BLaER1 treated with 17β-estradiol and CSF1 and Interleukin-3, amounts not matched to agents 10 nM and 100 nM (cell line): ENCODE results near the gene DEFB132.
"Not testable (repeated sequence)": the region's sequence is repeated elsewhere in the genome, so short reads cannot be mapped to it uniquely, and the experiment has no call there.

ENCODE experiments used
- H3K27ac ChIP-seq, 11 experiments: shearing (Covaris generic); formaldehyde crosslinking; 2 replicates each; pipeline ENCODE4 v1.8.1; 2022
- H3K27me3 ChIP-seq, 11 experiments: shearing (Covaris generic); formaldehyde crosslinking; 2 replicates each; pipeline ENCODE4 v1.8.1; 2022
- H3K36me3 ChIP-seq, 11 experiments: shearing (Covaris generic); formaldehyde crosslinking; 2 replicates each; pipeline ENCODE4 v1.8.1; 2022
- H3K4me1 ChIP-seq, 10 experiments: shearing (Covaris generic); formaldehyde crosslinking; 2 replicates each; pipeline ENCODE4 v1.8.1; 2022
- H3K4me2 ChIP-seq, 11 experiments: shearing (Covaris generic); formaldehyde crosslinking; 2 replicates each; pipeline ENCODE4 v1.8.1; 2022
- H3K4me3 ChIP-seq, 10 experiments: shearing (Covaris generic); formaldehyde crosslinking; 2 replicates each; pipeline ENCODE4 v1.8.1; 2022
- H3K9ac ChIP-seq, 11 experiments: shearing (Covaris generic); formaldehyde crosslinking; 2 replicates each; pipeline ENCODE4 v1.8.1; 2022
- H3K9me3 ChIP-seq, 11 experiments: shearing (Covaris generic); formaldehyde crosslinking; replicated peaks in 1 of 11; 2 replicates each; pipeline ENCODE4 v1.8.1; 2022
- H4K20me1 ChIP-seq, 11 experiments: shearing (Covaris generic); formaldehyde crosslinking; 2 replicates each; pipeline ENCODE4 v1.8.1; 2022
- Cebpa-rat ChIP-seq, 11 experiments: shearing (Covaris generic); IDR thresholded peaks; 2 replicates each; pipeline ENCODE4 v1.8.1; 2022

DEFB132 gene, protein sequence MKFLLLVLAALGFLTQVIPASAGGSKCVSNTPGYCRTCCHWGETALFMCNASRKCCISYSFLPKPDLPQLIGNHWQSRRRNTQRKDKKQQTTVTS

DNA sequence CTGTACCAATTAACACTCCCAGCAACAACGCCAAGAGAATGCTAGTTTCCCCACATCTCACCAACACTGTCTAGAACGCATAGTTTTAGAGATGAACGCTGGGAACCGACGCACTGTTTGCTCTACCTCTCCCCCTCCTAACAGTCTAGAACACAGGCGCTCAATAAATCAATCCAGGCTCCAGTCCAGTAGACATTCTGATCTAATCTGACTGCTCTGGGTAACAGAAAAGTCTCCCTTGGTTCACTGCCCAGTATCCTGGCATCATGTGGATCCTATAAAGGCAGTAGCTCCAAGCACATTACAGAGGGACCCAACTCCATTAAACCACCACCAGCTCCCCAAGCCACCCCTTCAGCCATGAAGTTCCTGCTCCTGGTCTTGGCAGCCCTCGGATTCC, at the start of gene DEFB132:
TSS of gene DEFB132 (plus strand) at position 306 of the 400 bp plus-strand sequence. CDS start at position 361, 55 bp downstream.
- Histone ChIP-seq H3K4me2 (no peak within 1 kb of the TSS), H3K27ac (no peak within 1 kb of the TSS), H3K9me3 (no peaks in the 10 kb centered on the region), H3K9ac (no peak within 1 kb of the TSS), H3K4me3 (no peak within 1 kb of the TSS), H4K20me1 (no peaks in the 10 kb centered on the region), H3K36me3 (no peaks in the 10 kb centered on the region), H3K4me1 (no peaks in the 10 kb centered on the region), H3K27me3 (no peaks in the 10 kb centered on the region)
- TF ChIP-seq Cebpa-rat (IDR thresholded peaks at IDR 0.05), result no peak

DNA sequence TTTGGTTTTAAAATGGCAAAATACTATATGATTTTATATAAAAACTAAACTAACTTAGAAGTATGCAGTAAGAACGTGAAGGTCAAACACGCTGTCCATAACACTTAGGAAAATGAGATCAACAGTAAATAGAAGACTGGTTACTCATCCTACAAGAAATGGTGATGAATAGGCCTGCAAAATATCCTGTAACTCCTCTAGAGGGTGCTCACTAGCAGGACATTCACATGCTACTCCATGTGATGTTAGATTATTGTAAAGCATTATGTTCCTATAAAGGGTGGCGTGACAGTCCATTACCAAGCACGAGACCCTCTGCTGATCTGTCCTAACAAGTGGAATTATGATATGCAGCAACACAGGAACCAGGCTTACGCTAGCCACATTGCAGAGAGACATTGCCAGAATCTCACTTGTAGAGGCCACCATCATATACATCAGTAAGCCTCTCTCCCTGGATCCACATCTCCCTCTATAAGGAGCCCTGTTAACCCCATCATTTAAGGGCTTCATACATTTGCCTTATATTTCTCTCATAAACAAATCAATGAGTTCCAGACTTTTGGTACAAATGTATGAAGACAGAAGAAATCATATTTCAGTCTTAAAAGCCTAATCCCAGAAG, 48.5 kb upstream of the DEFB132 start:
- H3K4me1 ChIP-seq, result no peaks in the 10 kb centered on the region
- H3K27me3 ChIP-seq, result no peaks in the 10 kb centered on the region
- H3K9ac ChIP-seq, result no peak overlapping the region
- H3K27ac ChIP-seq, result no peak overlapping the region
- no peaks in the 10 kb centered on the region for H3K36me3 ChIP-seq
- no peak overlapping the region for H3K4me3 ChIP-seq
- no peak overlapping the region for H3K4me2 ChIP-seq
- H4K20me1 ChIP-seq, result no peaks in the 10 kb centered on the region
- TF ChIP-seq Cebpa-rat (IDR thresholded peaks at IDR 0.05), result no peak
- H3K9me3 ChIP-seq, result no peaks in the 10 kb centered on the region

DNA sequence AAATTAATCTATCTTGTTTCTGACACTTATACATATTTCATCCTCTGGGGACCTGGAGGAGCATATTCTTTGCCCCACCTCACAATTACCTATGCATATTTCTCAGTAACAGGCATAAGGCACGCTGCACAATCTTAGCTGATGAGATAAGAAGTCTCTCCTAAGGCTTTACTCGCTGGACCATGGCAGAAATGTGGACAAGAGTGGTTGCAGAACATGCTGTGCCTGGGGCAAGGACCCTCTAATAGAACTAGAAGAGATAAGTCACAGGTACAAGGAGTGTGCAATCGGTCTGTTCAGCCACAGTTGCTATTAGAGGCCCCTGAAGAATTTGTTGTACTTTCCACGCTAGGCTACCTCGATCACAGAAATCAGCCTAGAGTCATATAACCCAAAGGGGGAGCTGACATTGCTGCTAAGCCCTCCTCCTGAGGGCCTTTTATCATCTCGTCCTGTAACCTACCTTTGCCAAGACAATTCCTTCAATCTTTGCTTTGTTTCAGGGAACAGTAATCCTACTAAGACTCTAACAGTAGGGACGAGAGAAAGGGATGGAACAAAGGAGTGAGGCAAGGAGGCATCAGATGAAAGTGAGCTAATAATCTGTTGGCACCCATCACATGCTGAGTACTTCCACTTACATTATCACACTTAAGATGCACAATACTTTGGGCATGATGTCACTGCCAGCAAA, 46.6 kb upstream of the DEFB132 start:
- no peaks in the 10 kb centered on the region for H3K27me3 ChIP-seq
- H4K20me1 ChIP-seq, result no peaks in the 10 kb centered on the region
- no peak overlapping the region for H3K27ac ChIP-seq
- no peaks in the 10 kb centered on the region for H3K4me1 ChIP-seq
- no peak overlapping the region for H3K9ac ChIP-seq
- H3K36me3 ChIP-seq, result no peaks in the 10 kb centered on the region
- TF ChIP-seq Cebpa-rat (IDR thresholded peaks at IDR 0.05), result no peak
- no peak overlapping the region for H3K4me3 ChIP-seq
- H3K4me2 ChIP-seq, result no peak overlapping the region
- no peaks in the 10 kb centered on the region for H3K9me3 ChIP-seq

DNA sequence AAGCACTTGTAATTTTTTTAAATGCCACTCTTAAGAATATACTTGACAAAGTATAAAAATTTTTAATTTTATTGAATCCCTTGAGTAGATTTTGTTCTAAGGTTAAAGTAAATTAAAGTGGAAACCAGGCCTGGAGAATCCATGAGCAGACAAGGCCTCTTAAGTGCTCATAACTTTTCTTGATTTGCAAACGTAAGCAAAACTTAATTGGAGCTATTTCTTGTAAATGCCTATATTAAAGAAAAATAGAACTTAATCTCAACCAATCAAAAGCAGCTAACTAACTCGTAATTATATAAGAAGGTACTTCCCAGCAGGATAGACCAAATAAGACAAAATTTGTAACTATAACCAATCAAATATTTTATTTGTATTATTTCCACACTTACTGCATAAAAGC, 43.1 kb upstream of the DEFB132 start:
- H3K4me3 ChIP-seq, result no peak overlapping the region
- no peaks in the 10 kb centered on the region for H3K36me3 ChIP-seq
- peaks cover 0 to 6% (median 0%) of the 10 kb centered on the region in 10 experiments; a peak in 4 of 20 replicates for H3K4me1 ChIP-seq
- H3K9me3 ChIP-seq, result no peaks in the 10 kb centered on the region
- TF ChIP-seq Cebpa-rat (IDR thresholded peaks at IDR 0.05), result no peak
- no peak overlapping the region for H3K9ac ChIP-seq
- H3K27me3 ChIP-seq, result no peaks in the 10 kb centered on the region
- no peaks in the 10 kb centered on the region for H4K20me1 ChIP-seq
- no peak overlapping the region for H3K27ac ChIP-seq
- no peak overlapping the region for H3K4me2 ChIP-seq

DNA sequence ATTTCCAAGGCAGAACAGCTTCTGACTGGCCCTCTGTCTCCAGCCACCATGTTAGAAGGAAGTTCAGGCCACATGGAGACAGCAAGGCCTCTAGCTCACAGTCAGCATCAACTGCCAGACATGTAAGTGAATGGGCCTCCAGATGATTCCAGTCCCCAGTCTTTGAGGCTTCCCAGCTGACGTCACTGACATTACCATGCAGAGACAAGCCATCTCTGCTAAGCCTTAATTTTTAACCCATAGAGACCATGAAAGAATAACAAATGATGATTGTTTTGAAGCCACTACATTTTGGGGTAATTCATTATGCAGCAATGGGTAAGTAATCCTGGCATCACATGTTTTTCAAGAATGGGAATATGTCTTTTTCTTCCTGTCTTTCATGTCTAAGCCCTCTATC, 41.7 kb upstream of the DEFB132 start:
- Histone ChIP-seq H3K4me3 (no peak overlapping the region), H3K36me3 (no peaks in the 10 kb centered on the region), H3K27ac (no peak overlapping the region), H4K20me1 (no peaks in the 10 kb centered on the region), H3K9me3 (no peaks in the 10 kb centered on the region), H3K27me3 (no peaks in the 10 kb centered on the region), H3K4me2 (no peak overlapping the region), H3K4me1 (peaks cover 0 to 6% (median 0%) of the 10 kb centered on the region in 10 experiments; a peak in 4 of 20 replicates), H3K9ac (no peak overlapping the region)
- TF ChIP-seq Cebpa-rat (IDR thresholded peaks at IDR 0.05), result no peak

DNA sequence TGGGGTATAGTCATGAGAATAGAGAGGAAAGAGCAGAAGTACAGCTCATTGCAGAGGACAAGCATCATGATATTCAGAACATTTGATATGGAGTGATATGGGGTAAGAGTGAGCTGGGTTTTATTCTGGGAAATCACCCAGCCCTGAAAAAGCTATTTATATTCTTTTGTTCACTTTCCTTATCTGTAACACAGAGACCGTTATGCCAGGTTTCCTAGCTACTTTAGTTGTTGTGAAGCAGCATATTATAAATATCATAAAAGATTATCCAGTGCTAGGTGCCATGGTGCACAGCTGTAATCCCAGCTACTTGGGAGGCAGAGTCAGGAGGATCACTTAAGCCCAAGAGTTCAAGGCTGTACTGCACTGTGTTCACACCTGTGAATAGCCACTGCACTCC, 40.3 kb upstream of the DEFB132 start:
- H3K4me2 ChIP-seq, result peak overlapping the region in 4 of 11 experiments; percentile 4 to 40 (median 19); a peak in 6 of 22 replicates
- peaks cover 0 to 6% (median 0%) of the 10 kb centered on the region in 10 experiments; a peak in 4 of 20 replicates for H3K4me1 ChIP-seq
- no peak overlapping the region for H3K27ac ChIP-seq
- TF ChIP-seq Cebpa-rat (IDR thresholded peaks at IDR 0.05), result no peak
- H3K36me3 ChIP-seq, result no peaks in the 10 kb centered on the region
- no peak overlapping the region for H3K4me3 ChIP-seq
- no peak overlapping the region for H3K9ac ChIP-seq
- no peaks in the 10 kb centered on the region for H3K9me3 ChIP-seq
- H4K20me1 ChIP-seq, result no peaks in the 10 kb centered on the region
- no peaks in the 10 kb centered on the region for H3K27me3 ChIP-seq

DNA sequence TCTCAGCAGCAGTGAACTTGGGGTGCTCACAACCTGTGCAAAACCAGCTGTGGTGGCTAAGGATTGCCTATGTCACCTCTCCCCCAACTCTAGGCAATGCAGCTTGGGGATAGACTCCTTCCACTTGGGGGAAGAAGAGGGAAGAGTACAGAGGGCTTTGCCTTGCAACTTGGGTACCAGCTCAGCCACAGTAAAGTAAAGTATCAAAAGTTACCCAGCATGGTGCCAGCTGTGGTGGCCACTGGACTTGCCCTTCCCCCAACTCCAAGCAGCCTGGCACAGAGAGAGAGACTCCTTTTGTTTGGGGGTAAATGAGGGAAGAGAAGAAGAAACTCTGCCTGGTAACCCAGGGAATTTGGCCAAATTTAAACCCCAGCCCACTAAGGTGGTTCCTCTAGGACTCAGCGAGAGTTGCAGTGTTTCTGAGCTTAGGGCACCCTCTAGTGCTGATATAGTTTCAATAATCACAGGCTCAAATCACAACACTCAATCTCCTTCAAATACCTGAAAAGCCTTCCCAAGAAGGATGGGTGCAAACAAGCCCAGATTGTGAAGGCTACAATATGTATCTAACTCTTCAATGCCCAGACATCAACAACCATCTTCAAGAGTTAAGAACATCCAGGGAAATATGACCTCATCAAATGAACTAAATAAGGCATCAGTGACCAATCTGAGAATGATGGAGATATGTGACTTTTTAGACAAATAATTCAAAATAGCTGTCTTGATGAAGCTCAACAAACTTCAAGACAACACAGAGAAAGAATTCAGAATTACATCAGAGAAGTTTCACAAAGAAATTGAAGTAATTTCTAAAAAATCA, 38.0 kb upstream of the DEFB132 start:
- Histone ChIP-seq H3K27ac (no peak overlapping the region), H3K4me3 (no peak overlapping the region), H3K4me1 (peaks cover 0 to 6% (median 0%) of the 10 kb centered on the region in 10 experiments; a peak in 4 of 20 replicates), H3K27me3 (no peaks in the 10 kb centered on the region), H3K4me2 (no peak overlapping the region), H3K9ac (no peak overlapping the region), H3K36me3 (no peaks in the 10 kb centered on the region), H4K20me1 (no peaks in the 10 kb centered on the region), H3K9me3 (no peaks in the 10 kb centered on the region)
- no peak for TF ChIP-seq Cebpa-rat (IDR thresholded peaks at IDR 0.05)

DNA sequence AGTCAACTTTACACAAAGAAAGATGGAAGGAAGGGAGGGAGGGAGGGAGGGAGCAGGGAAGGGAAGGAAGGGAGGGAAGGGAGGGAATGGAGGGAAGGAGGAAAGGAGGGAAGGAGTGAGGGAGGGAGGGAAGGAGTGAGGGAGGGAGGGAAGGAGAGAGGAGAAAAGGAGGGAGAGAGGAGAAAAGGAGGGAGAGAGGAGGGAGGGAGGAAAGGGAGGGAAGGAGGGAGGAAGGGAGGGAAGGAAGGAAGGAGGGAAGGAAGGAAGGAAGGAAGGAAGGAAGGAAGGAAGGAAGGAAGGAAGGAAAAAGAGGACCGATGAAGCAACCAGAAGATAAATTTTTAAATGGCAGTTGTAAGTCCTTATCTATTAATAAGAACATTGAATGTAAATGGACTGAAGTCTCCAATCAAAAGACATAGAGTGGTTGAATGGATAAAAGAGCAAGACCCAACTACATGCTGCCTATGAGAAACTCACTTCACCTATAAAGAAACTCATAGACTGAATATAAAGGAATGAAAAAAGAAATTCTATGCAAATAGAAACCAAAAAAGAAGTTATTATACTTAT, 36.2 kb upstream of the DEFB132 start:
- Histone ChIP-seq H3K9ac (no peak overlapping the region), H3K9me3 (peaks cover 0 to 6% (median 0%) of the 10 kb centered on the region in 11 experiments; a peak in 6 of 22 replicates), H4K20me1 (no peaks in the 10 kb centered on the region), H3K36me3 (no peaks in the 10 kb centered on the region), H3K27ac (no peak overlapping the region), H3K4me1 (peaks cover 0 to 6% (median 0%) of the 10 kb centered on the region in 10 experiments; a peak in 4 of 20 replicates), H3K4me2 (no peak overlapping the region), H3K27me3 (no peaks in the 10 kb centered on the region), H3K4me3 (no peak overlapping the region)
- no peak for TF ChIP-seq Cebpa-rat (IDR thresholded peaks at IDR 0.05)

DNA sequence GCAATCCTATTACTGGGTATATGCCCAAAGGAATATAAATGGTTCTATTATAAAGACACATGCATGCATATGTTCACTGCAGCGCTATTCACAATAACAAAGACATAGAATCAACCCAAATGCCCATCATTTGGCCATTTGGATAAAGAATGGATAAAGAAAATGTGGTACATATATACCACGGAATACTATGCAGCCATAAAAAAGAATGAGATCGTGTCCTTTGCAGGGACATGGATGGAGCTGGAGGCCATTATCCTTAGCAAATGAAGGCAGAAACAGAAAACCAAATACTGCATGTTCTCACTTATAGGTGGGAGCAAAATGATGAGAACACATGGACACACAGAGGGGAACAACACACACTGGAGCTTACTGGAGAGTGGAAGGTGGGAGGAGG, 31.6 kb upstream of the DEFB132 start:
- H3K9ac ChIP-seq, H3K27me3 ChIP-seq, H4K20me1 ChIP-seq, H3K4me3 ChIP-seq, H3K9me3 ChIP-seq, H3K36me3 ChIP-seq, H3K4me2 ChIP-seq, H3K27ac ChIP-seq: not testable (repeated sequence)
- H3K4me1 ChIP-seq, result peaks cover 6 to 16% (median 12%) of the 10 kb centered on the region in 10 experiments; a peak in 13 of 20 replicates
